Caco-2 (cell line): ENCODE data around the gene SLC4A11. TPM values are rescaled to one million over a fixed set of nuclear protein-coding genes. Genes with fewer than 3 reads are reported as not detected.

Experiments used
- BruUV-seq: library from RNA; stranded (reverse); fragments of 400-500 nt; replicated peaks from 2 replicates; lab custom pipeline; 2021; lab: Mats Ljungman, UMichigan
- CTCF ChIA-PET: fragments of 300-600 bp; sonication (Branson Sonifier 250); formaldehyde crosslinking; loops from one replicate; lab custom pipeline; 2022; ENCODE audit warnings: antibody characterized with exemption; lab: Charles Lee
- POLR2A ChIA-PET: fragments of 300-600 bp; sonication (Branson Sonifier 250); formaldehyde crosslinking; loops from one replicate; lab custom pipeline; 2022; ENCODE audit warnings: antibody characterized with exemption; lab: Charles Lee
- DNase-seq, 2 experiments: peaks; one replicate each; pipeline versions ENCODE4 v3.0.0 to v3.0.0-alpha.2; 2020 to 2022
- H3K27me3 ChIP-seq: replicated peaks from 2 replicates; pipeline ENCODE4 v1.6.0; 2011; ENCODE audit warnings: low read length; ENCODE audit not compliant: control insufficient read depth, insufficient read depth
- H3K36me3 ChIP-seq: 2 replicates; pipeline ENCODE4 v1.5.1; 2011; ENCODE audit warnings: low read length; ENCODE audit not compliant: control insufficient read depth, insufficient read depth
- H3K4me1 ChIP-seq: fragments of 250-450 bp; sonication (Bioruptor Pico); 2 replicates; pipeline ENCODE4 v1.5.1; 2020; ENCODE audit warnings: mild to moderate bottlenecking
- H3K4me3 ChIP-seq: 2 replicates; pipeline ENCODE4 v1.5.1; 2011; ENCODE audit warnings: low read depth, mild to moderate bottlenecking, control low read depth, low read length
- H3K9me3 ChIP-seq: fragments of 250-450 bp; sonication (Bioruptor Pico); 2 replicates; pipeline ENCODE4 v1.5.1; 2020; ENCODE audit warnings: mild to moderate bottlenecking, moderate library complexity
- H3K27ac Mint-ChIP-seq: one replicate; pipeline ENCODE4 v1.8.0; 2022; ENCODE audit warnings: mixed read lengths; ENCODE audit not compliant: unreplicated experiment
- H3K27me3 Mint-ChIP-seq: one replicate; pipeline ENCODE4 v1.8.0; 2022; ENCODE audit warnings: mixed read lengths; ENCODE audit not compliant: insufficient read depth, unreplicated experiment
- H3K36me3 Mint-ChIP-seq: one replicate; pipeline ENCODE4 v1.8.0; 2022; ENCODE audit warnings: mild to moderate bottlenecking, mixed read lengths; ENCODE audit not compliant: insufficient read depth, unreplicated experiment
- H3K4me1 Mint-ChIP-seq: one replicate; pipeline ENCODE4 v1.8.0; 2022; ENCODE audit warnings: low read depth, mixed read lengths; ENCODE audit not compliant: unreplicated experiment
- H3K4me3 Mint-ChIP-seq: one replicate; pipeline ENCODE4 v1.8.0; 2022; ENCODE audit warnings: mild to moderate bottlenecking, moderate library complexity, mixed read lengths; ENCODE audit not compliant: unreplicated experiment
- H3K9me3 Mint-ChIP-seq: one replicate; pipeline ENCODE4 v1.8.0; 2022; ENCODE audit warnings: mixed read lengths; ENCODE audit not compliant: unreplicated experiment
- CTCF ChIP-seq, 2 experiments: fragments of 200-600 bp in 1 of 2; IDR thresholded peaks; 1 replicate in 1 of 2; 2 replicates in 1 of 2; pipeline versions ENCODE4 v1.5.1 to v1.8.0; 2011 to 2022; ENCODE audit warnings: antibody characterized with exemption in 1 of 2, control low read depth in 1 of 2, inconsistent platforms in 1 of 2, low read depth in 1 of 2, low read length in 1 of 2, mild to moderate bottlenecking in 1 of 2, moderate library complexity in 1 of 2; ENCODE audit not compliant: insufficient read depth in 1 of 2, severe bottlenecking in 1 of 2, unreplicated experiment in 1 of 2
- intact Hi-C: fragments of 100-400 bp; cut with micrococcal nuclease; formaldehyde crosslinking; loops from one replicate; pipeline ENCODE4 v1.10.0; 2022; ENCODE audit not compliant: unreplicated experiment
- total RNA-seq: library from RNA; stranded (reverse); gene quantifications from 2 replicates; pipeline ENCODE4 v1.2.3, GENCODE V29; 2022

SLC4A11 gene
- total RNA-seq, 1 experiment from 2014 or later, result 9.5 TPM

GRCh38 chr20:3275064-3275935, 36.3 kb upstream of the SLC4A11 start:
- H3K36me3 ChIP-seq, result no peaks in the 10 kb centered on the region
- intact Hi-C loops, result no loop called here
- Mint-ChIP-seq H3K36me3 (no peaks in the 10 kb centered on the region), H3K4me1 (no peaks in the 10 kb centered on the region), H3K9me3 (no peaks in the 10 kb centered on the region), H3K27me3 (peaks cover 2% of the 10 kb centered on the region), H3K4me3 (no peak overlapping the region), H3K27ac (no peak overlapping the region)
- no peak for DNase-seq
- ChIA-PET CTCF (interaction anchor here (1.7 kb wide), 1 partner anchor 25 kb away, joined by 5 read pairs; no protein-coding TSS in a partner anchor), POLR2A (no interaction called here)
- no peak for TF ChIP-seq CTCF (IDR thresholded peaks at IDR 0.05; ENCODE audit: insufficient read depth in 1 of 2, low read depth in 1 of 2, low read length in 1 of 2, severe bottlenecking in 1 of 2, unreplicated experiment in 1 of 2)
- H3K9me3 ChIP-seq, result no peaks in the 10 kb centered on the region
- no peaks in the 10 kb centered on the region for H3K4me1 ChIP-seq
- H3K27me3 ChIP-seq, result no peaks in the 10 kb centered on the region
- no peak overlapping the region for H3K4me3 ChIP-seq
- no TSS peak for BruUV-seq

GRCh38 chr20:3273371-3273770, 34.4 kb upstream of the SLC4A11 start:
- intact Hi-C loops, result no loop called here
- ChIA-PET CTCF (no interaction called here), POLR2A (interaction anchor here (0.6 kb wide), 1 partner anchor 43 kb away, joined by 4 read pairs; no protein-coding TSS in a partner anchor)
- no peak for DNase-seq
- Histone ChIP-seq H3K4me3 (no peak overlapping the region), H3K4me1 (no peaks in the 10 kb centered on the region), H3K9me3 (no peaks in the 10 kb centered on the region), H3K36me3 (no peaks in the 10 kb centered on the region), H3K27me3 (no peaks in the 10 kb centered on the region)
- H3K27me3 Mint-ChIP-seq, result peaks cover 2% of the 10 kb centered on the region
- H3K4me1 Mint-ChIP-seq, result no peaks in the 10 kb centered on the region
- TF ChIP-seq CTCF (IDR thresholded peaks at IDR 0.05; ENCODE audit: insufficient read depth in 1 of 2, low read depth in 1 of 2, low read length in 1 of 2, severe bottlenecking in 1 of 2, unreplicated experiment in 1 of 2), result no peak
- H3K36me3 Mint-ChIP-seq, result no peaks in the 10 kb centered on the region
- H3K27ac Mint-ChIP-seq, result no peak overlapping the region
- BruUV-seq, result no TSS peak
- no peaks in the 10 kb centered on the region for H3K9me3 Mint-ChIP-seq
- H3K4me3 Mint-ChIP-seq, result no peak overlapping the region

- ChIA-PET POLR2A (no interaction called here), CTCF (interaction anchor here (0.6 kb wide), 1 partner anchor 193 kb away, joined by 3 read pairs; no protein-coding TSS in a partner anchor)
- H3K4me1 Mint-ChIP-seq, result no peaks in the 10 kb centered on the region
- Histone ChIP-seq H3K4me3 (no peak overlapping the region), H3K9me3 (no peaks in the 10 kb centered on the region), H3K4me1 (no peaks in the 10 kb centered on the region), H3K36me3 (no peaks in the 10 kb centered on the region), H3K27me3 (no peaks in the 10 kb centered on the region)
- no peak overlapping the region for H3K27ac Mint-ChIP-seq
- no peaks in the 10 kb centered on the region for H3K9me3 Mint-ChIP-seq
- no peaks in the 10 kb centered on the region for H3K27me3 Mint-ChIP-seq
- H3K36me3 Mint-ChIP-seq, result no peaks in the 10 kb centered on the region
- no peak overlapping the region for H3K4me3 Mint-ChIP-seq
- no peak for DNase-seq
- BruUV-seq, result no TSS peak
- TF ChIP-seq CTCF (IDR thresholded peaks at IDR 0.05; ENCODE audit: insufficient read depth in 1 of 2, low read depth in 1 of 2, low read length in 1 of 2, severe bottlenecking in 1 of 2, unreplicated experiment in 1 of 2), result no peak
- intact Hi-C loops, result no loop called here
Observed at GRCh38 chr20:3270051-3270450, 31.1 kb upstream of the SLC4A11 start.
